ENCODE results near the gene MAML1. TPM values are rescaled to one million over a fixed set of nuclear protein-coding genes. Genes with fewer than 3 reads are reported as not detected.
"Not testable (repeated sequence)": the region's sequence is repeated elsewhere in the genome, so short reads cannot be mapped to it uniquely, and the experiment has no call there.

Gene MAML1
- total and polyA plus RNA-seq, 4 donors: 10.8 to 30.4 (median 22.9) TPM

DNA sequence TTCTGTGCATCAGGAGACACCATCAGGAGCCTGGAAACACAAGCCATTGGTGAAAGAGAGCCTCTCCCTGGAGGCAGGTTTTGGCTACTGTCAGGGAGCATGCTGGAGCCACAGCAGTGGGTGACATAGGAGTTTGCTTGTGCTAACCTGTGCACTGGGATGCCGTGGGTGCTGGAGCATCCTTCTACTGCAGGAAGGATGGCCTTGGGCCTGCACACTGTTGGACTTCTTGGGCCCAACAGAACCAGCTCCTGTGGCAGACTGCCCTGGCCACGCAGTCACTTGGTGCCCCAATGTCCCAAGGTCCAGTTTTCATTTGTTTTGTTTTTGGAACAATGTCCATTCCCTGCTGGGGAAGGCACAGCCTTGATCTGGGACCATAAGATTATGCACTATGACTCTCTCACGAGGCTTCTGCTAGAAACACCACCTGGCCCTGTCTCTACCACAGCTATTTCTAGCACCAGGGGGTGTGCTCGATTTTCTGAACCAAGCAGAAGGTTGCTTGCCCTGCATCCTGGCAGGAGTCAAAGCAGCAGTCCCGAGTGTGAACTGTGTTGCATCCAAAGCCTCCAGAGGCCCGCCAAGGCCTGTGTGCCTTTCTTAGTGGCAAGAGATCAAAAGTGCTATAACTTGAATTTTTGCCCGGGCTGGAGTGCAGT lies 55.7 kb downstream of the MAML1 start:
- 92% methylated on average over 7 of the region's 7 CpGs for WGBS (ENCODE audit: insufficient coverage)
- no peak for DNase-seq (ENCODE audit: low read depth in 4 of 6, low spot score in 6 of 6)
- Histone ChIP-seq H3K27ac (ENCODE audit: low read depth, low read length) (no peak overlapping the region), H3K4me3 (ENCODE audit: low read depth, low read length) (no peak overlapping the region), H3K4me1 (ENCODE audit: control insufficient read depth, insufficient read depth, low read length) (peaks cover 5% of the 10 kb centered on the region), H3K27me3 (ENCODE audit: control insufficient read depth, insufficient read depth, low read length) (no peaks in the 10 kb centered on the region), H3K36me3 (ENCODE audit: control insufficient read depth, insufficient read depth, low read length) (peaks cover 21% of the 10 kb centered on the region), H3K9me3 (ENCODE audit: control insufficient read depth, insufficient read depth, low read length) (no peaks in the 10 kb centered on the region)

- H3K9me3 ChIP-seq (ENCODE audit: control insufficient read depth, insufficient read depth, low read length); H3K4me3 ChIP-seq (ENCODE audit: low read depth, low read length); DNase-seq (ENCODE audit: low read depth in 4 of 6, low spot score in 6 of 6); H3K27me3 ChIP-seq (ENCODE audit: control insufficient read depth, insufficient read depth, low read length); H3K27ac ChIP-seq (ENCODE audit: low read depth, low read length): not testable (repeated sequence)
- peaks cover 14% of the 10 kb centered on the region for H3K4me1 ChIP-seq (ENCODE audit: control insufficient read depth, insufficient read depth, low read length)
- H3K36me3 ChIP-seq (ENCODE audit: control insufficient read depth, insufficient read depth, low read length): peaks cover 26% of the 10 kb centered on the region
- WGBS (ENCODE audit: insufficient coverage): 100% methylated on average over 7 of the region's 9 CpGs
Measured at GRCh38 chr5:179789278-179789677, 56.7 kb downstream of the MAML1 start.

DNA sequence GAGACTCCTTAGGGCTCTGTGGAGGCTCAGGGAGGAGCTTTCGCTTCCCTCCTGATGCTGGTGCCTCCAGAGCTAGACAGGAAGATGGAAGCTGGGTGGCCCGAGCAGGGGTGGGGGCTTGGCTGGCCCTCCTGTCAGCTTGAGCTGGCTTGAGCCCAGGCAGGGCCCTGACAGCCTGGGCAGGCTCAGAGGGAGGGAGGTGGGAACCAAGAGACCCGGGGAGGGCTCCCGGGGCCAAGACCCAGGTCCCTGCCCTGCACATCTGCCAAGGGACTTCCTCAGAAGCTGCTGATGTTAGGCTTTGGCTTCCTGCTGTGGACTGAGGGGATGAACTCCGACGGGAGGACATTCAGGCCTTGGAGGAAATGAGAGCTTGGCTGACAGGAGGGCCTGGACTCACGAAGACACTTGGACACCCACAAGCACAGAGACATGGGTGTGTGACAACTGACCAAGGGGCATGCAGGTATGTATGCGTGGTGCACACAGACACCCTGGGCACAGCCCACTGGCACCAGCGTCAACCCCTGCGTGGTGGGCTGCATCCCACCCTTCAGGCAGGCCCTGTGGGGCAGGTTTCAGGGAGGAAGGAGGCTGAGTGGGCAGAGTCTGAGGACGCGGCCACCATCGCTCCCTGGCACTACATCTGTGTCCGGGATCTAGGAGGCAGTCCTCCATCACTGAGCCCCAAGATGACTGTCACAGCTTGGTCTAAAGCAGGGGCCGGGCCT lies 59.4 kb downstream of the MAML1 start:
- DNase-seq (ENCODE audit: low read depth in 4 of 6, low spot score in 6 of 6): no peak
- peaks cover 28% of the 10 kb centered on the region for H3K36me3 ChIP-seq (ENCODE audit: control insufficient read depth, insufficient read depth, low read length)
- no peak overlapping the region for H3K4me3 ChIP-seq (ENCODE audit: low read depth, low read length)
- H3K9me3 ChIP-seq (ENCODE audit: control insufficient read depth, insufficient read depth, low read length): no peaks in the 10 kb centered on the region
- peaks cover 37% of the 10 kb centered on the region for H3K4me1 ChIP-seq (ENCODE audit: control insufficient read depth, insufficient read depth, low read length)
- H3K27ac ChIP-seq (ENCODE audit: low read depth, low read length): no peak overlapping the region
- whole genome bisulfite sequencing (ENCODE audit: insufficient coverage): 67% methylated on average over 15 of the region's 15 CpGs
- H3K27me3 ChIP-seq (ENCODE audit: control insufficient read depth, insufficient read depth, low read length): no peaks in the 10 kb centered on the region

- Histone ChIP-seq H3K27me3 (ENCODE audit: control insufficient read depth, insufficient read depth, low read length) (no peaks in the 10 kb centered on the region), H3K36me3 (ENCODE audit: control insufficient read depth, insufficient read depth, low read length) (peaks cover 36% of the 10 kb centered on the region), H3K4me1 (ENCODE audit: control insufficient read depth, insufficient read depth, low read length) (peaks cover 39% of the 10 kb centered on the region), H3K9me3 (ENCODE audit: control insufficient read depth, insufficient read depth, low read length) (no peaks in the 10 kb centered on the region), H3K27ac (ENCODE audit: low read depth, low read length) (peak overlapping the region; percentile 25), H3K4me3 (ENCODE audit: low read depth, low read length) (no peak overlapping the region)
- no peak for DNase-seq (ENCODE audit: low read depth in 4 of 6, low spot score in 6 of 6)
- whole genome bisulfite sequencing (ENCODE audit: insufficient coverage): 86% methylated on average over 24 of the region's 24 CpGs
Measured at GRCh38 chr5:179792612-179793467, 60.2 kb downstream of the MAML1 start.

- Histone ChIP-seq H3K4me1 (ENCODE audit: control insufficient read depth, insufficient read depth, low read length) (peaks cover 39% of the 10 kb centered on the region), H3K27me3 (ENCODE audit: control insufficient read depth, insufficient read depth, low read length) (no peaks in the 10 kb centered on the region), H3K9me3 (ENCODE audit: control insufficient read depth, insufficient read depth, low read length) (no peaks in the 10 kb centered on the region), H3K36me3 (ENCODE audit: control insufficient read depth, insufficient read depth, low read length) (peaks cover 43% of the 10 kb centered on the region), H3K27ac (ENCODE audit: low read depth, low read length) (peak within 1 kb of the TSS; percentile 25), H3K4me3 (ENCODE audit: low read depth, low read length) (no peak within 1 kb of the TSS)
- DNase-seq (ENCODE audit: low read depth in 4 of 6, low spot score in 6 of 6): no peak
- WGBS (ENCODE audit: insufficient coverage): 44% methylated on average over 11 of the region's 19 CpGs
Measured at GRCh38 chr5:179793468-179794139, 61.0 kb downstream of the MAML1 start, which contains the start of gene LTC4S. LTC4S (plus strand) TSS chr5:179793986; CDS start chr5:179794081, 95 bp downstream.

- Histone ChIP-seq H3K27ac (ENCODE audit: low read depth, low read length) (no peak overlapping the region), H3K4me1 (ENCODE audit: control insufficient read depth, insufficient read depth, low read length) (peaks cover 39% of the 10 kb centered on the region), H3K27me3 (ENCODE audit: control insufficient read depth, insufficient read depth, low read length) (no peaks in the 10 kb centered on the region), H3K4me3 (ENCODE audit: low read depth, low read length) (no peak overlapping the region), H3K36me3 (ENCODE audit: control insufficient read depth, insufficient read depth, low read length) (peaks cover 49% of the 10 kb centered on the region), H3K9me3 (ENCODE audit: control insufficient read depth, insufficient read depth, low read length) (no peaks in the 10 kb centered on the region)
- 83% methylated on average over 2 of the region's 3 CpGs for WGBS (ENCODE audit: insufficient coverage)
- DNase-seq (ENCODE audit: low read depth in 4 of 6, low spot score in 6 of 6): no peak
Measured at GRCh38 chr5:179794171-179794570, 61.5 kb downstream of the MAML1 start.

DNA sequence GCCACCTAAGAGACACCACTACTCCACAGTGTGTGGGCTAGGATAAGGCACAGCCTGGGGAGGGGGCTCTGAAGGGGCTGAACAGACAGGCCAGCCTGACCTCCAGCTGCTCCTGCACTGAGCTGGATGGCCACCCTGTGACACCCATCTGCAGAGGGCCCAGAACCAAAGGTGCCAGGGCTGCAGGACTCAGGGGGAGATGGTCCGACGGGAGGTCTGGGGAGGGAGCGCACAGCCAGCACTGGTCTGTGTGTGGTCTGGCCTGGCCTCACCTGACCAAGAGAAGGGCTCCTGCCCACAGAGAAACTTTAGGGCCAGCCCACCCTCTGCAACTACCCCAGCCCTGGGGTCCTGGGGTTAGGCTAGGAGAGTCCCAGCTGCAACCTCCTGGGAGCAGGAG lies 62.0 kb downstream of the MAML1 start:
- Histone ChIP-seq H3K4me1 (ENCODE audit: control insufficient read depth, insufficient read depth, low read length) (peaks cover 39% of the 10 kb centered on the region), H3K4me3 (ENCODE audit: low read depth, low read length) (no peak overlapping the region), H3K27me3 (ENCODE audit: control insufficient read depth, insufficient read depth, low read length) (no peaks in the 10 kb centered on the region), H3K36me3 (ENCODE audit: control insufficient read depth, insufficient read depth, low read length) (peaks cover 53% of the 10 kb centered on the region), H3K27ac (ENCODE audit: low read depth, low read length) (no peak overlapping the region), H3K9me3 (ENCODE audit: control insufficient read depth, insufficient read depth, low read length) (no peaks in the 10 kb centered on the region)
- 83% methylated on average over 2 of the region's 3 CpGs for WGBS (ENCODE audit: insufficient coverage)
- DNase-seq (ENCODE audit: low read depth in 4 of 6, low spot score in 6 of 6): no peak

DNA sequence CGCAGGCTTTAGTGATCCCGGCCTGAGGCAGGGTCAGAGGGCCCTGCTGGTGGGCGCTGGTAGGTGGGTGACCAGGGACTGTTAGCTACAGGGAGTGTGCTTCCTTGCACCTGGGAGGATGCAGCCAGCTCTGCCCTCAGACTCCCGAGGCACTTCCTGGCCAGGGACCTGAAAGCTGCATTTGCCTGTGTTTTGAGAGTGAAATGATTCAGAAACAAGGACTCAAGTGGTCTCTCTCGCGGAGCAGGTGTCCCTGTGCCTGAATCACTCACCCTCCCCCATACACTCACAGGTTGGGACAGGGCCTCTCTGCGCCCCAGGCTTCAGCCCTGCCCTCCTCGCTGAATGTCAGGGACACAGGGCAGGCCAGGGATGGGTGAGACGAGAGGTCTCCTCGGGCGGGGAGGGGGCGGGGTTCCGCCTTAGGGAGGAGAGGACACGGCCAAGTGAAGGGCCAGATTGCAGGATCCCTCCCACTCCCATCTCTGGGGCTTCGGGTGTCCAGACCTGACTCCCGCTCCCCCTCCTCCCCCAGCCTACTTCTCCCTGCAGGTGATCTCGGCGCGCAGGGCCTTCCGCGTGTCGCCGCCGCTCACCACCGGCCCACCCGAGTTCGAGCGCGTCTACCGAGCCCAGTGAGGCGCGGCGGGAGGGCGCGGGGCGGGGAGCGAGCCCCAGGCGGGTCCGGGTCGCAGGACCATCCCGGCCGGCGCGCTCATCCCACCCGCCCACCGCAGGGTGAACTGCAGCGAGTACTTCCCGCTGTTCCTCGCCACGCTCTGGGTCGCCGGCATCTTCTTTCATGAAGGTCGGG lies 62.6 kb downstream of the MAML1 start:
- 4% methylated on average over 45 of the region's 53 CpGs for WGBS (ENCODE audit: insufficient coverage)
- Histone ChIP-seq H3K27me3 (ENCODE audit: control insufficient read depth, insufficient read depth, low read length) (no peaks in the 10 kb centered on the region), H3K27ac (ENCODE audit: low read depth, low read length) (no peak overlapping the region), H3K36me3 (ENCODE audit: control insufficient read depth, insufficient read depth, low read length) (peaks cover 60% of the 10 kb centered on the region), H3K9me3 (ENCODE audit: control insufficient read depth, insufficient read depth, low read length) (no peaks in the 10 kb centered on the region), H3K4me3 (ENCODE audit: low read depth, low read length) (peak overlapping the region; percentile 18), H3K4me1 (ENCODE audit: control insufficient read depth, insufficient read depth, low read length) (peaks cover 39% of the 10 kb centered on the region)
- DNase-seq (ENCODE audit: low read depth in 4 of 6, low spot score in 6 of 6): peak in 1 of 6 donors; percentile 37

All from spinal cord (tissue), 10 donors.